Measurements from ENCODE around the gene NAALADL2.

The NAALADL2 gene

DNA sequence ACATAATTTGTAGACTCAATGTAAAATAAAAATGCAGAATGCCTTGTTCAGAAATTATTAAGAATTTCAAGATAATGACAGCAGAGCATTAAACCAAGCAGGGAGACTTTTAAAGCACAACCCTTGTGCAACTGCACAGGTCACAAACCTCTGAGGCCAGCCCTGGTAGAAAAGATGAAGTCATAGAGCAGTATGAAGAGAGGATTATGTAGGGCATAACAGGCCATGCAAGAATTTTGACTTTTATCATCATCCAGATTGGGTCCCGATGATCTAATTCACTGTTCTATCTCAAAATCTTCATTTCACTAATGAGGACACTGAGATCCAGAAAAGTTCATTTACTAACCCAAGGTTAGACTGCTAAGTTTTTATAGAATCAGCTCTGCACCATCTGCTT, 388.5 kb downstream of the NAALADL2 start:
- Histone ChIP-seq H3K27me3 (no peaks in the 10 kb centered on the region), H3K36me3 (no peaks in the 10 kb centered on the region), H3K4me3 (ENCODE audit: low read depth, low read length) (no peak overlapping the region), H3K4me1 (no peaks in the 10 kb centered on the region; the same call in 1 of the 2 replicates), H3K9me3 (no peaks in the 10 kb centered on the region)
- DNase-seq: no peak
- TF ChIP-seq, protein P1, sequence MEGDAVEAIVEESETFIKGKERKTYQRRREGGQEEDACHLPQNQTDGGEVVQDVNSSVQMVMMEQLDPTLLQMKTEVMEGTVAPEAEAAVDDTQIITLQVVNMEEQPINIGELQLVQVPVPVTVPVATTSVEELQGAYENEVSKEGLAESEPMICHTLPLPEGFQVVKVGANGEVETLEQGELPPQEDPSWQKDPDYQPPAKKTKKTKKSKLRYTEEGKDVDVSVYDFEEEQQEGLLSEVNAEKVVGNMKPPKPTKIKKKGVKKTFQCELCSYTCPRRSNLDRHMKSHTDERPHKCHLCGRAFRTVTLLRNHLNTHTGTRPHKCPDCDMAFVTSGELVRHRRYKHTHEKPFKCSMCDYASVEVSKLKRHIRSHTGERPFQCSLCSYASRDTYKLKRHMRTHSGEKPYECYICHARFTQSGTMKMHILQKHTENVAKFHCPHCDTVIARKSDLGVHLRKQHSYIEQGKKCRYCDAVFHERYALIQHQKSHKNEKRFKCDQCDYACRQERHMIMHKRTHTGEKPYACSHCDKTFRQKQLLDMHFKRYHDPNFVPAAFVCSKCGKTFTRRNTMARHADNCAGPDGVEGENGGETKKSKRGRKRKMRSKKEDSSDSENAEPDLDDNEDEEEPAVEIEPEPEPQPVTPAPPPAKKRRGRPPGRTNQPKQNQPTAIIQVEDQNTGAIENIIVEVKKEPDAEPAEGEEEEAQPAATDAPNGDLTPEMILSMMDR (IDR thresholded peaks at IDR 0.05; ENCODE audit: low read depth, low read length): no peak

DNA sequence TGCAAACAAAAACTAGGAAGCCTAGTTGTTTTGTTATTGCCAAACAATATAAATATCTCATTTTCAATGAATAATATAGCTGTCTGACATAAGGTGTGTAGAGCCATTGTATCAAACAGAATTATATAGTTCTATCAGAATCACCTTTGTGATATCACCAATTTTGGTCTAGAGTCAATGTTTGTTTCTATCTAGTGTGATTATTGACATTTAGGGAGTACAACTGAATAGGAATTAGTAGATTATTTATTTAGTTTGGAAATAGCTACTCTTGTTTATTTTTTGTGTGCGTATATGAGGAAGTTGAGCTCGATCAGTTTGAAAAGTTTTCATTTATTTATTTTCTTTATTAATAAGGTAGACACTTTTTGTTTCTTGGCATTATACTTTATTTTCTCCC, 389.7 kb downstream of the NAALADL2 start:
- TF ChIP-seq, protein P1 (IDR thresholded peaks at IDR 0.05; ENCODE audit: low read depth, low read length): no peak

DNA sequence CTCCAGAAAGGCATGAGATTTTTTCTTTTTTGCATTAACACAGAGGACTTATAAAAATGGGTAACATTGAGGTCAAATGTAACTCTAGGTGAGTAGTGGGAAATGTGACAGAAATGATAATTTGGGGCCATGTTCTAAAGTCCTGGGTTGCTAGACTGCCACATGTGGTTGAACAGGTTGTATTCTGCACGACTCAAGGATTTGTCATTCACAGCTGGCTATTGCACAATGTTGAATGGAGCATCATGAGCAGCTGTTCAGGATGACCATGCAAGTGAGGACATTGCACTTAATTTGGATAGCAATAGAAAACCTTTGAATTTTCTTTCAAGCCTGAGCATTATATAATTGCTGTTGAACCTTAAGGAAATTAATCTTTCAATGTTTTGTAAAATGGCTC, 396.6 kb downstream of the NAALADL2 start:
- peaks cover 3% of the 10 kb centered on the region; the same call in 1 of the 2 replicates for H3K4me1 ChIP-seq
- H3K9me3 ChIP-seq: no peaks in the 10 kb centered on the region
- DNase-seq: no peak
- no peaks in the 10 kb centered on the region for H3K36me3 ChIP-seq
- no peaks in the 10 kb centered on the region for H3K27me3 ChIP-seq
- H3K4me3 ChIP-seq (ENCODE audit: low read depth, low read length): no peak overlapping the region
- TF ChIP-seq, protein P1 (IDR thresholded peaks at IDR 0.05; ENCODE audit: low read depth, low read length): no peak

More for the DNA sequence above, 389.7 kb downstream of the NAALADL2 start:
- Histone ChIP-seq H3K4me3 (ENCODE audit: low read depth, low read length) (no peak overlapping the region), H3K9me3 (no peaks in the 10 kb centered on the region), H3K36me3 (no peaks in the 10 kb centered on the region), H3K4me1 (no peaks in the 10 kb centered on the region), H3K27me3 (no peaks in the 10 kb centered on the region)
- DNase-seq: no peak

DNA sequence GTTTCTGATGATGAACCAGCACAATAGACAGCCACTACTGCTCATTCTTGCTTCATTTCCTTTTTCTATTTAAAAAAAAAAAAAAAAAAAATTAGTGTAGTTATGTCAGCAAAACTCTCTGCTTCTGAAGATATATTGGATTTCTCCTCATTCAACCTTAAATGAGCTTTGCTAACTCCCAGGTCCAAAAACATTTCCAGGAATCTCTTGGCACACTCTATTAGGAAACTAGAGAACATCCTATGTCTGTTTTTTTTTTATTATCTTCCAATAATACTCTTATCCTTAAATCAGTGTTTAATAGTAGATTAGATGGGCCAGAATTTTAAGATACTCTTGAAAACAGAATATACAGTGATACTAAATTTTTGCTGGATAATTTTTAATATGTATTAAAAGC, 398.0 kb downstream of the NAALADL2 start:
- TF ChIP-seq, protein P1 (IDR thresholded peaks at IDR 0.05; ENCODE audit: low read depth, low read length): no peak
- no peaks in the 10 kb centered on the region for H3K36me3 ChIP-seq
- peaks cover 8% of the 10 kb centered on the region for H3K4me1 ChIP-seq

DNA sequence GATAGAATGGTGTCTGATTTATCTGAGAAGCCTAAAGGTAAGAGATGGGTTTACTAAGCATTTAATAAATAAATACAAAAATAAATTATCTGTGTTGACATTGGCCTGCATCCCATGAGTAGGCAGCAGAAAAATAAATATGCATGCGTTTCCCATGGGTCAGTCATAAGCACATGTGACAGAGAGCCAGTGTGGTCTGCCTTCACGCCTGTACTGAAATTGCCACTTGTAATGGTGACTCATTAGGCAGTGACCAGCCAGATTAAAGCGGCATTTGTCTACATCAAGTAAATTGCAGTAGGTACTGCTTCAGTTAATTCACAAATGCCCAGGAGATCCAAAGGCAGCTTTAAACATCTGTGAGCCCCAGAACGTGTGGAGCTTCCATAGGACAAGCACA, 399.6 kb downstream of the NAALADL2 start:
- TF ChIP-seq, protein P1 (IDR thresholded peaks at IDR 0.05; ENCODE audit: low read depth, low read length): no peak
- Histone ChIP-seq H3K4me1 (peaks cover 8% of the 10 kb centered on the region), H3K4me3 (ENCODE audit: low read depth, low read length) (no peak overlapping the region), H3K27me3 (no peaks in the 10 kb centered on the region), H3K9me3 (no peaks in the 10 kb centered on the region), H3K36me3 (no peaks in the 10 kb centered on the region)
- DNase-seq: no peak

More for the DNA sequence above, 398.0 kb downstream of the NAALADL2 start:
- Histone ChIP-seq H3K27me3 (no peaks in the 10 kb centered on the region), H3K9me3 (no peaks in the 10 kb centered on the region), H3K4me3 (ENCODE audit: low read depth, low read length) (no peak overlapping the region)
- DNase-seq: no peak

DNA sequence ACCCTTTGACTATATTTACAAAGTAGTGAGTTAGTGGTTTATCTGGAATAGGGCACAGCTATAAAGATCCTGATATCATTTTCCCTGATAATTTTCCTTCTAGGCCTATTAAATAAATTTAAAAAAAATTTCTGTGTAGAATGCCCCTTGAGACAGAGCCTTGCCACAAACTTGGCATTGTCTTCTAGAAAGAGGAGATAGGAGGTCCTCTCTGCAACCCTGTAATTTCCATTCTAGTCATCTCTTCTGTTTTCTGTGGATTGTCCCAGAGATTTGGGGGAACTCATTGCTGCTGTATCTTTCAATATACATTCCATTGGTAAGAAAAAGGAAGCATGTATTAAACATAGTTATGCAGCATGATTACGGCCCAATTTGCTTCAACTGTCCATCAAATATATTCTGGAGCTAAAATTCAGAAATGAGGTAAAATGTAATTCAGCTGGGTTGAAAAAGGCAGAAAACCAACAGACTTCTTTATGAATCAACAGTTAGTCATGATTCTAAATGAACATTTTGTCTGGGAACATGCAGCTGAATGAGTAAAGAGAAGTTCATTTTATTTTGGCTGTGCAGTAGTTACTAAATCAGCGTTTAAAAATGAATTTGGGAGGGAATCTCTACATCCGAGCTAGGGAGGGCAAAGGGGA, 401.1 kb downstream of the NAALADL2 start:
- TF ChIP-seq, protein P1 (IDR thresholded peaks at IDR 0.05; ENCODE audit: low read depth, low read length): no peak
- Histone ChIP-seq H3K27me3 (no peaks in the 10 kb centered on the region), H3K4me3 (ENCODE audit: low read depth, low read length) (no peak overlapping the region), H3K9me3 (no peaks in the 10 kb centered on the region), H3K36me3 (no peaks in the 10 kb centered on the region), H3K4me1 (peaks cover 8% of the 10 kb centered on the region)
- DNase-seq: no peak
